Ishikawa (cell line): ENCODE measurements around the gene CDK19.

Experiments used
- CEBPB ChIP-seq: IDR thresholded peaks from 2 replicates; pipeline ENCODE4 v1.6.1; 2012
- CREB1 ChIP-seq: IDR thresholded peaks from 2 replicates; pipeline ENCODE4 v1.6.1; 2012; ENCODE audit warnings: low read depth
- EGR1 ChIP-seq: IDR thresholded peaks from 2 replicates; pipeline ENCODE4 v1.6.1; 2012
- EP300 ChIP-seq: IDR thresholded peaks from 2 replicates; pipeline ENCODE4 v1.6.1; 2012; ENCODE audit warnings: borderline replicate concordance
- FOXM1 ChIP-seq: IDR thresholded peaks from 2 replicates; pipeline ENCODE4 v1.6.1; 2012; ENCODE audit warnings: low read depth, borderline replicate concordance
- NFIC ChIP-seq: IDR thresholded peaks from 2 replicates; pipeline ENCODE4 v1.6.1; 2012
- RAD21 ChIP-seq: IDR thresholded peaks from 2 replicates; pipeline ENCODE4 v1.6.1; 2012; ENCODE audit warnings: low read depth
- TAF1 ChIP-seq: IDR thresholded peaks from 2 replicates; pipeline ENCODE4 v1.6.1; 2012; ENCODE audit warnings: low read depth, mild to moderate bottlenecking
- TCF12 ChIP-seq: IDR thresholded peaks from 2 replicates; pipeline ENCODE4 v1.6.1; 2012; ENCODE audit warnings: low read depth
- TEAD4 ChIP-seq: IDR thresholded peaks from 2 replicates; pipeline ENCODE4 v1.6.1; 2012
- YY1 ChIP-seq: IDR thresholded peaks from 2 replicates; pipeline ENCODE4 v1.6.1; 2012; ENCODE audit warnings: low read depth
- ZBTB7A ChIP-seq: IDR thresholded peaks from 2 replicates; pipeline ENCODE4 v1.6.1; 2012; ENCODE audit warnings: low read depth
- TF ChIP-seq, protein P1 (sequence below): IDR thresholded peaks from 2 replicates; pipeline ENCODE4 v1.6.1; 2012
- TF ChIP-seq, protein P2 (sequence below): IDR thresholded peaks from 2 replicates; pipeline ENCODE4 v1.6.1; 2012; ENCODE audit warnings: low read depth, mild to moderate bottlenecking

DNA sequence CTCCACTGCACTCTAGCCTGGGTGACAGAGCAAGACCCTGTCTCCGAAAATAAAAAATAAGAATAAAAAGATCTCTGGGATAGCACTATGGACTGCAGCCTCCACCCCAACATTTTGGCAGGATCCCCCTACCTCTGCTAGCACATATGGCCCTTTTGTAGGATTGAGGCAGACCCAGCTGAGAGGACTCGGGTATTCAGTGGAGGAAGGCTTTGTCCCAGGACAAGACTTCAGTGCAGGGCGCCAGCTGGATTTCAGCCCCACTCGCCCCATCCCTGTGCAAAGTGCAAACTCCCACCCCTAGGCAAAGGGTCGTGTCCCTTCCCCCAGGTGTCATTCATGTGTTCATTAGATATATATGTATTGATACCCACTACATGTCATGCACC is 254.3 kb downstream of the CDK19 start:
- no peak for TF ChIP-seq YY1
- TF ChIP-seq CEBPB, result no peak
- no peak for TF ChIP-seq ZBTB7A
- TF ChIP-seq, protein P1, sequence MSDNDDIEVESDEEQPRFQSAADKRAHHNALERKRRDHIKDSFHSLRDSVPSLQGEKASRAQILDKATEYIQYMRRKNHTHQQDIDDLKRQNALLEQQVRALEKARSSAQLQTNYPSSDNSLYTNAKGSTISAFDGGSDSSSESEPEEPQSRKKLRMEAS, result no peak
- TF ChIP-seq NFIC, result no peak
- no peak for TF ChIP-seq FOXM1
- TF ChIP-seq, protein P2, sequence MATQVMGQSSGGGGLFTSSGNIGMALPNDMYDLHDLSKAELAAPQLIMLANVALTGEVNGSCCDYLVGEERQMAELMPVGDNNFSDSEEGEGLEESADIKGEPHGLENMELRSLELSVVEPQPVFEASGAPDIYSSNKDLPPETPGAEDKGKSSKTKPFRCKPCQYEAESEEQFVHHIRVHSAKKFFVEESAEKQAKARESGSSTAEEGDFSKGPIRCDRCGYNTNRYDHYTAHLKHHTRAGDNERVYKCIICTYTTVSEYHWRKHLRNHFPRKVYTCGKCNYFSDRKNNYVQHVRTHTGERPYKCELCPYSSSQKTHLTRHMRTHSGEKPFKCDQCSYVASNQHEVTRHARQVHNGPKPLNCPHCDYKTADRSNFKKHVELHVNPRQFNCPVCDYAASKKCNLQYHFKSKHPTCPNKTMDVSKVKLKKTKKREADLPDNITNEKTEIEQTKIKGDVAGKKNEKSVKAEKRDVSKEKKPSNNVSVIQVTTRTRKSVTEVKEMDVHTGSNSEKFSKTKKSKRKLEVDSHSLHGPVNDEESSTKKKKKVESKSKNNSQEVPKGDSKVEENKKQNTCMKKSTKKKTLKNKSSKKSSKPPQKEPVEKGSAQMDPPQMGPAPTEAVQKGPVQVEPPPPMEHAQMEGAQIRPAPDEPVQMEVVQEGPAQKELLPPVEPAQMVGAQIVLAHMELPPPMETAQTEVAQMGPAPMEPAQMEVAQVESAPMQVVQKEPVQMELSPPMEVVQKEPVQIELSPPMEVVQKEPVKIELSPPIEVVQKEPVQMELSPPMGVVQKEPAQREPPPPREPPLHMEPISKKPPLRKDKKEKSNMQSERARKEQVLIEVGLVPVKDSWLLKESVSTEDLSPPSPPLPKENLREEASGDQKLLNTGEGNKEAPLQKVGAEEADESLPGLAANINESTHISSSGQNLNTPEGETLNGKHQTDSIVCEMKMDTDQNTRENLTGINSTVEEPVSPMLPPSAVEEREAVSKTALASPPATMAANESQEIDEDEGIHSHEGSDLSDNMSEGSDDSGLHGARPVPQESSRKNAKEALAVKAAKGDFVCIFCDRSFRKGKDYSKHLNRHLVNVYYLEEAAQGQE, result no peak
- no peak for TF ChIP-seq EP300
- TF ChIP-seq TCF12, result no peak
- TF ChIP-seq RAD21, result no peak
- TF ChIP-seq EGR1, result no peak
- TF ChIP-seq CREB1, result no peak
- TF ChIP-seq TEAD4, result no peak
- TF ChIP-seq TAF1, result no peak
